SU-DHL-6 (cell line): ENCODE measurements around the gene VWA8.
"Not testable (repeated sequence)": the region's sequence is repeated elsewhere in the genome, so short reads cannot be mapped to it uniquely, and the experiment has no call there.

Source experiments
- H2AFZ ChIP-seq: fragments of 200-600 bp; sonication (generic); 2 replicates; pipeline ENCODE4 v1.6.1; 2014; ENCODE audit warnings: low read depth, mild to moderate bottlenecking, moderate library complexity, mixed read lengths, antibody characterized with exemption, low read length; ENCODE audit not compliant: severe bottlenecking
- H3F3A ChIP-seq: fragments of 200-600 bp; shearing (Covaris generic); 2 replicates; pipeline ENCODE4 v1.6.0; 2016; ENCODE audit warnings: antibody characterized with exemption, mild to moderate bottlenecking; ENCODE audit not compliant: insufficient read depth
- H3K27ac ChIP-seq: fragments of 200-600 bp; sonication (generic); 2 replicates; pipeline ENCODE4 v1.5.1; 2016; ENCODE audit warnings: low read depth, mild to moderate bottlenecking, low read length, moderate library complexity, mixed read lengths
- H3K27me3 ChIP-seq: fragments of 200-600 bp; sonication (generic), shearing (Covaris generic); 2 replicates; pipeline ENCODE4 v1.6.0; 2014; ENCODE audit warnings: mild to moderate bottlenecking, low read length
- H3K36me3 ChIP-seq: fragments of 200-600 bp; sonication (generic); 2 replicates; pipeline ENCODE4 v1.6.1; 2014; ENCODE audit warnings: mild to moderate bottlenecking, low read length, mixed read lengths
- H3K4me2 ChIP-seq: fragments of 300-600, 200-600 bp; shearing (Covaris generic), sonication (generic); 2 replicates; pipeline ENCODE4 v1.6.0; 2014; ENCODE audit warnings: low read length, low read depth, mild to moderate bottlenecking; ENCODE audit not compliant: poor library complexity, severe bottlenecking
- H3K4me3 ChIP-seq: fragments of 200-600 bp; sonication (generic); 2 replicates; pipeline ENCODE4 v1.5.1; 2014; ENCODE audit warnings: antibody characterized with exemption, low read length, mild to moderate bottlenecking, mixed read lengths; ENCODE audit not compliant: insufficient read depth, poor library complexity, severe bottlenecking
- H3K79me2 ChIP-seq: fragments of 200-600 bp; sonication (generic); 2 replicates; pipeline ENCODE4 v1.6.1; 2014; ENCODE audit warnings: mild to moderate bottlenecking, low read length, moderate library complexity; ENCODE audit not compliant: insufficient read depth
- H3K9ac ChIP-seq: fragments of 200-600 bp; sonication (generic); 2 replicates; pipeline ENCODE4 v1.7.0; 2014; ENCODE audit warnings: mild to moderate bottlenecking, low read length
- H3K9me2 ChIP-seq: fragments of 200-600 bp; sonication (generic); replicated peaks from 2 replicates; pipeline ENCODE4 v1.6.1; 2014; ENCODE audit warnings: low read length; ENCODE audit not compliant: insufficient read depth
- H3K9me3 ChIP-seq: fragments of 200-600 bp; sonication (generic); 2 replicates; pipeline ENCODE4 v1.6.1; 2014; ENCODE audit warnings: low read length, mixed read lengths; ENCODE audit not compliant: insufficient read depth
- H4K20me1 ChIP-seq: fragments of 200-600 bp; sonication (generic); 2 replicates; pipeline ENCODE4 v1.6.1; 2014; ENCODE audit warnings: low read depth, mild to moderate bottlenecking, antibody characterized with exemption, low read length, moderate library complexity, mixed read lengths
- EZH2phosphoT487 ChIP-seq: fragments of 200-600 bp; sonication (generic), shearing (Covaris generic); conservative IDR thresholded peaks from 2 replicates; pipeline ENCODE4 v1.6.1; 2018; ENCODE audit warnings: mild to moderate bottlenecking, antibody characterized with exemption, low read length, moderate library complexity, mixed read lengths
- TF ChIP-seq, protein P1 (sequence below): fragments of 200-600 bp; sonication (generic); IDR thresholded peaks from one replicate; pipeline ENCODE4 v1.5.1; 2017; ENCODE audit warnings: antibody characterized with exemption, mild to moderate bottlenecking, low read length, moderate library complexity; ENCODE audit not compliant: insufficient read depth, poor library complexity, severe bottlenecking

The VWA8 gene

DNA sequence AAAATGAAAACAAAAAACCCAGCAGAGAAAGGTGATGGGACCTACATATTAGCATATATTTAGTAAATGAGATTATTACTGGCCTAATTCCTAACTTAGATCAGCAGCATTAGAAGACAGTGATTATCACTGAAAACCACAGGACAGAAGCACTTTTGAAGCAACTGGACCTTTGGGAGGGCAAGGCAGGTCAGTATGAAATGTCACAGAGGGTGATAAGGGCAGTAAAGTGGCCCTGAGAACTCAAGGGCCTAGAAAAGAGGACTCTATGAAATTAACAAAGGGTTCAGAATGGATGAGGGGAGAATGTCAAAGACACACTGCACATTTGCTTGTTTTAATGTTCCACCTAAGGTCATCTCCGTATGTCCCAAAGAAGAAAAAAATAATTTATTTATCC lies 148.7 kb downstream of the VWA8 start:
- no peaks in the 10 kb centered on the region for H3F3A ChIP-seq
- H4K20me1 ChIP-seq = no peaks in the 10 kb centered on the region
- H2AFZ ChIP-seq = no peak overlapping the region
- no peak overlapping the region for H3K9ac ChIP-seq
- no peak overlapping the region for H3K27ac ChIP-seq
- TF ChIP-seq, protein P1, sequence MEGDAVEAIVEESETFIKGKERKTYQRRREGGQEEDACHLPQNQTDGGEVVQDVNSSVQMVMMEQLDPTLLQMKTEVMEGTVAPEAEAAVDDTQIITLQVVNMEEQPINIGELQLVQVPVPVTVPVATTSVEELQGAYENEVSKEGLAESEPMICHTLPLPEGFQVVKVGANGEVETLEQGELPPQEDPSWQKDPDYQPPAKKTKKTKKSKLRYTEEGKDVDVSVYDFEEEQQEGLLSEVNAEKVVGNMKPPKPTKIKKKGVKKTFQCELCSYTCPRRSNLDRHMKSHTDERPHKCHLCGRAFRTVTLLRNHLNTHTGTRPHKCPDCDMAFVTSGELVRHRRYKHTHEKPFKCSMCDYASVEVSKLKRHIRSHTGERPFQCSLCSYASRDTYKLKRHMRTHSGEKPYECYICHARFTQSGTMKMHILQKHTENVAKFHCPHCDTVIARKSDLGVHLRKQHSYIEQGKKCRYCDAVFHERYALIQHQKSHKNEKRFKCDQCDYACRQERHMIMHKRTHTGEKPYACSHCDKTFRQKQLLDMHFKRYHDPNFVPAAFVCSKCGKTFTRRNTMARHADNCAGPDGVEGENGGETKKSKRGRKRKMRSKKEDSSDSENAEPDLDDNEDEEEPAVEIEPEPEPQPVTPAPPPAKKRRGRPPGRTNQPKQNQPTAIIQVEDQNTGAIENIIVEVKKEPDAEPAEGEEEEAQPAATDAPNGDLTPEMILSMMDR = no peak
- TF ChIP-seq EZH2phosphoT487 = no peak
- no peaks in the 10 kb centered on the region for H3K9me3 ChIP-seq
- H3K4me2 ChIP-seq = no peak overlapping the region
- no peaks in the 10 kb centered on the region; the same call in 1 of the 2 replicates for H3K36me3 ChIP-seq
- no peaks in the 10 kb centered on the region for H3K79me2 ChIP-seq
- H3K27me3 ChIP-seq = no peaks in the 10 kb centered on the region
- H3K9me2 ChIP-seq = no peaks in the 10 kb centered on the region
- H3K4me3 ChIP-seq = no peak overlapping the region

DNA sequence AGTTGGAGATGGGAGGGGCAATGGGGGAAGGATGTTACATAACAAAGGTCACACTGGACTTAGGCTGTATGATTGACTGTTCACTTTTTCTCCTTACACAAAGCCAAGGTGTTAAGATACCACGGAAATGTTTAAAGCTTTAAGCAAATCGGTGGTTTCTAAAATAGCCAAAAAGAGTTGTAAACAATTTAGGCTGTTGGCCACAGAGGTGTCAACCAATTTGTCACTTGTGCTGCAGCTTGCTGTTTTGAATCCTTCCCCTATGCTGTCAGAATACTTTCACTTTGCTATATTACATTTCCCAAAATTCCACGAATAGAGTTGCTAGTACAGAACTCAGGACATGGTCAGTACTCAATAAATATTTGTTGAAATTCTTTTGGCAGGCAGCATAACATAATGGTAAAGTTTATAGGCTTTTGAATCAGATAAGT lies 149.3 kb downstream of the VWA8 start:
- Histone ChIP-seq H3K4me2 (no peak overlapping the region), H3F3A (no peaks in the 10 kb centered on the region), H3K9ac (no peak overlapping the region), H3K9me3 (no peaks in the 10 kb centered on the region), H3K36me3 (no peaks in the 10 kb centered on the region; the same call in 1 of the 2 replicates), H3K27me3 (no peaks in the 10 kb centered on the region), H3K9me2 (no peaks in the 10 kb centered on the region), H3K27ac (no peak overlapping the region), H2AFZ (no peak overlapping the region), H4K20me1 (no peaks in the 10 kb centered on the region), H3K79me2 (no peaks in the 10 kb centered on the region), H3K4me3 (no peak overlapping the region)
- no peak for TF ChIP-seq EZH2phosphoT487
- TF ChIP-seq, protein P1 = no peak

DNA sequence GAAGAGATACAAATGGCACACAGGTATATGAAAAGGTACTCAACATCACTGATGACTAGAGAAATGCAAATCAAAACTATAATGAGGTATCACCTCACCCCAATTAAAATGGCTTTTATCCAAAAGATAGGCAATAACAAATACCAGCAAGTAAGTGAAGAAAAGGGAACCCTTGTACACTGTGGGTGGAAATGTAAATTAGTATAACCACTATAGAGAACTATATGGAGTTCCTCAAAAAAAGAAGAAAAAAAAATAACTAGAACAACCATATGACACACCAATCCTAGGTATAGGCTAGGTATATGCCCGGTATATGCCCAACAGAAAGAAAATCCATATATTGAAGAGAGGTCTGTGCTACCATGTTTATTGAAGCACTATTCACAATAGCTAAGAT lies 150.9 kb downstream of the VWA8 start:
- no peaks in the 10 kb centered on the region for H3K27me3 ChIP-seq
- H3K9ac ChIP-seq = no peak overlapping the region
- H3F3A ChIP-seq = no peaks in the 10 kb centered on the region
- H2AFZ ChIP-seq = no peak overlapping the region
- H4K20me1 ChIP-seq = no peaks in the 10 kb centered on the region
- no peaks in the 10 kb centered on the region; the same call in 1 of the 2 replicates for H3K36me3 ChIP-seq
- H3K9me2 ChIP-seq = no peaks in the 10 kb centered on the region
- no peaks in the 10 kb centered on the region for H3K9me3 ChIP-seq
- H3K79me2 ChIP-seq = no peaks in the 10 kb centered on the region
- H3K4me2 ChIP-seq = no peak overlapping the region
- TF ChIP-seq, protein P1 = no peak
- TF ChIP-seq EZH2phosphoT487 = no peak
- H3K27ac ChIP-seq = no peak overlapping the region
- H3K4me3 ChIP-seq = no peak overlapping the region

DNA sequence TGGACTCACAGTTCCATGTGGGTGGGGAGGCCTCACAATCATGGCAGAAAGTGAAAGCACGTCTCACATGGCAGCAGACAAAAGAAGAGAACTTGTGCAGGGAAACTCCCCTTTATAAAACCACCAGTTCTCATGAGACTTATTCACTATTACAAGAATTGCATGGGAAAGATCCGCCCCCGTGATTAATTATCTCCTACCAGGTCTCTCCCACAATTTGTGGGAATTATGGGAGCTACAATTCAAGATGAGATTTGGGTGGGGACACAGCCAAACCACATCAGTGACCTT lies 157.5 kb downstream of the VWA8 start:
- H3K36me3 ChIP-seq, H3K9me2 ChIP-seq, H3K79me2 ChIP-seq, H3K4me2 ChIP-seq, H4K20me1 ChIP-seq, H3K27me3 ChIP-seq, H3K9me3 ChIP-seq, H3K27ac ChIP-seq, H3K4me3 ChIP-seq, H3K9ac ChIP-seq, H2AFZ ChIP-seq, H3F3A ChIP-seq: not testable (repeated sequence)
